Activated T-helper 1 cell treated with Interleukin-2 at 50 U/mL for 16 hours (primary cell): ENCODE measurements around the gene KRTAP3-3.
"Not testable (repeated sequence)": the region's sequence is repeated elsewhere in the genome, so short reads cannot be mapped to it uniquely, and the experiment has no call there.

ENCODE experiments used
- DNase-seq: peaks from one replicate; pipeline ENCODE4 v3.0.0-alpha.2; 2020; ENCODE audit warnings: low read depth

Gene KRTAP3-3

DNA sequence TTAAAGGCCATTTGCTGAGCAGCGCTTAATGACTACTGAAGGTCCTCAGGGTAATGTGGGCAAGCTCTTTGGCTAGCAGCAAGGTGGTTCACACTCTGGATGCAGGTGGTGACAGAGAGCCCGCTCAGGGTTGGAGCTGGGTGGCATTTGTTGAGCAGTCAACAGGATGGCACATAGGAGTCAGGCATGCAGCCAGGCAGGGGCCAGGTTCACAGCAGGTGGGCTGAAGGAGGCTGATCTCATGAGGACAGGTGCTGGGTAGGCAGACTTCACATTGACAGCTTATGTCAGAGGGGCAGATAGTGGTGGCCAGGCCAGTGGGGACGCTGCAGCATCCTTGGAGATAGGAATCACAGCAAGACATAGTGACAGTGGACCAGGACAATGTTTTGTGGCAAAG lies 10.4 kb upstream of the KRTAP3-3 start:
- no peak for DNase-seq

DNA sequence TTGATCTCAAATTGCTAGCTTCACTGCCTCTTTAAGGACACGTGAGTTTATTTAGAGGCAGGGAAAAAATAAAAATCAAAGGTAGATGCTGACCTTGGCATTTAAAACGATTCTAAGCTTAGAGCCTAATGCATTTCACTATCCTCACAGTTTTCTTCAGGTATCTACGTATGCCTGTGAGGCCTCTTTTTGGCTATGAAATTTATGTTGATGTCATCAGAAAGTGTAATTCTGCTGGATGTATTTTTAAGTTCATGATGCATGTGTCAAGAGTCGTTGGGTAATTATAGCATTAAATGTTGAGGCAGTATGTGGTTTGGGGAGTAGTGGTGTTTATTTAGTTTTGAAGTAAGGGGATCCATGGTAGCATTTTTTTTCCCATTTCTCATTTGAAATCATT lies 10.0 kb upstream of the KRTAP3-3 start:
- DNase-seq = no peak

DNA sequence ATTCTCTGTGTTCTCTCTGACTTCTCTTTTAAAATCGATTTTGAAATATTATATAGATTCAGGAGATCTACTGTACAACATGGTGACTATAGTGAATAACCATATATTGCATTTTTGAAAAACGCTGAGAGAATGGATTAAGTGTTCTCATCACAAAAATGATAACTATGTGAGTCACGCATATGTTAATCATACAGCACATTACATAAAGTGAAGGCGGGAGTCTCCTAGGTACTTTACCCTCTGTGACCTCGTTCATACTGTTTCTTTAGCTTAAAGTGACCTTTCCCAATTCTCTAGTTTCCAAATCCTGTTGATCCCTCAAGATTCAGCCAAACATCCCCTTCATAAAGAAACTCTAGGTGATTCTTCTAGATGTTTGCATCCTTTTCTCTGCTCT lies 8.8 kb upstream of the KRTAP3-3 start:
- no peak for DNase-seq

DNA sequence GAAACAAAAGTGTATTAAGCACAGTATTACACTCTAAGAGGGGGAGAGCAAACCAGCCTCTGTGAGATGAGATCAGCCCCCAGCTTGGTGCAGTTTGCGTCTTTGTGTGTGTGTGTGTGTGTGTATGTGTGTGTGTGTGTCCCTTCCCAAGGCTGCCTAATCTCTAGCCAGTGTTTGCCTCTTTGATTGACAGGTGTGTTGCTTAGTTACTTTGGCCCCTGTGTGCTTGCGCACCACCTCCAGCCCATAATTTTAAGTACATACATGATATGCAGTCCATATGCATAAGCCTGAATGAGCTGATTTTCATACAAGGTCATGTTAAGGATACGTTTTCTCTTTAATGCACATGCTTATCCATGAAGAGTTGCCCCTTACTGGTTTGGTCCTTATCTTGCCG lies 7.8 kb upstream of the KRTAP3-3 start:
- no peak for DNase-seq

DNA sequence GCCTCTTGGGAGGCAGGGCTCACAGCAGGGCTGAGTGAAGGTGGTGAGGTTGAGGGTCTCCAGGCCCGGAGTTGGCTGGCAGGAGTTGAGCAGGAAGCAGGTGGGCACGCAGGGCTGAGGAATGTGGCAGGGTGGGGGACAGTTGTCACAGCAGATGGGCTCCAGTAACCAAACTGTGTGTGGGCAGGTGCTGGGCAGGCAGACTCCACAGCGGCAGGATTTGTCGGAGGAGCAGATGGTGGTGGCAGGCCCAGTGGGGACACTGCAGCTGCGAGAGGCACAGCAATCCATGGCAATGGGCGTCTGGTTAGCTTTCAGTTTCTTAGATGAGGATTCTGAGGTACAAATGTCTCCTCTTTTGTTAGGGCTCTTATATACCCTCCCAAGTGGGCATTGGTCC lies 5.6 kb upstream of the KRTAP3-3 start, which contains the start of gene KRTAP3-2:
TSS of gene KRTAP3-2 (minus strand) at position 344 of the 400 bp plus-strand sequence. CDS start at position 291, 53 bp downstream.
- DNase-seq = not testable (repeated sequence)

DNA sequence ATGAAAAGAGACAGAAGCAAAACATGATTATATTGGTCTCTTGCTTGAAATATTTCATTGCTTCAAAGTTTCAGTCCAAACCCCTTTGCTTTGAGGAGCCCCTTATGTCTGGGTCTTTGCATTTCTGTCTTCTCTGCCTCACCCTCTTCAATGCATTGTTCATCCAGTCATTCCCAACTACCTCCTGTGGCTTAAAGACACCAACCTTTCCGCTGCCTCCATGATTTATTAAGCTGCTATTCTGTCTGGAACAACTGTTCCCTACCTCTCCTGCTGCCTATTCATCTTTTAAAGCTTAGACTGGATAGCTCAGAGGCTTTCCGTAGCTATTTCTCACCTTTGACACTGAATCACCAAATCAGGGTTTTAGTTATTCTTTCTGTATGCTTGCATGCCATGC lies 3.4 kb upstream of the KRTAP3-3 start:
- no peak for DNase-seq

DNA sequence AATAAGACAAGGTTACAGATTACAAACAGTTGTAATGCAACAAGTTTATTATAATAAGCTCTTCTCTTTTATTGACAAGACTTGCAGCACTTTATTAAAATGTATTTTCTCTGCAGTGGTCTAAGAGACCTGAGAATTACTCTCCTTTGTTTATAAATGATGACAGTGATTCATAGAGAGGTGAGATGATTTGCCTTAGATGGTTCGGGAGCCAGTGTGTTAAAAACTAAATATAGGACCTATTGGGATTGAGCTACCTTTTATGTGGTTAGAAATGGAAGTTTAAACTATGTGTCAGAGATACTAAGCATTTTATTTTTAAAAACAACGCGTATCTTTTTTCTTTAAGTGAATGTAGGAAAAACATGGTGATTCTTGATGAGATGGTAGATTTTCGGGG lies 2.9 kb upstream of the KRTAP3-3 start:
- no peak for DNase-seq

DNA sequence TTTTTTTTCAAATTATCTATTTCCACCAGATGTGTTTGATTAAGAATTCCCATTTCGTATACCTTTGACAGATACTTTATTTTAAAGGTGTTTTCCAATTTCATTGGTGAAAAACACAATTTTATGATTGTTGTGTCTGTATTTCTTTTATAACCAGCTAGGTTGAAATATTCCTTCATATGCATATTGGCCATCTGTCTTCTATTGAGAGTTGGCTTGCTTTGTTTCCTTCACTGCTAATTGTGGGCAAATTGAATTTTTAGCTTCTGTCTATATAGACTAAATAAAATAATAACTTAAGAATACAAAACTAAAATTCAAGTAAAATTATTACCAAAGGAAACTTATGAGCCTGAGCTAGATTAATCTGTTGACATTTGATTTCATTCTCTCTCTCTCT lies 1.2 kb upstream of the KRTAP3-3 start:
- no peak for DNase-seq

DNA sequence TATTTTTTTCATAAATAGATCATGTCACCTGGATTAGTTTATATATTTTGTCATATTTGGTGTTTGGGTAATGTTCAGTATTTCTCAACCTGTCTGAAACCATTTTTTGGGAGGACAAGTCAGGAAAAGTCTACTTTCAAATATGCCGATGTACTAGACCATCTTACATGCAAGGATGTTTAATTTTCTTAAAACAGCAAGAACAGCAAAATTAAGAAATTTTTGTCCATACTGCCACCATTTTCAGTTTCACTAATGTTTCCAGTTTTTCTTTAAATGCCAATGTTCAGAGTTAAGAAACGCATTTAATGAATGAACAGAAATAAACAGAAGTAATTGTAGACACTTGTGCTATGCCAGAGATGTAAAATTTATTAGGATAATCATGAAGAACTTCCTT lies 880 bp downstream of the KRTAP3-3 start:
- DNase-seq = no peak

DNA sequence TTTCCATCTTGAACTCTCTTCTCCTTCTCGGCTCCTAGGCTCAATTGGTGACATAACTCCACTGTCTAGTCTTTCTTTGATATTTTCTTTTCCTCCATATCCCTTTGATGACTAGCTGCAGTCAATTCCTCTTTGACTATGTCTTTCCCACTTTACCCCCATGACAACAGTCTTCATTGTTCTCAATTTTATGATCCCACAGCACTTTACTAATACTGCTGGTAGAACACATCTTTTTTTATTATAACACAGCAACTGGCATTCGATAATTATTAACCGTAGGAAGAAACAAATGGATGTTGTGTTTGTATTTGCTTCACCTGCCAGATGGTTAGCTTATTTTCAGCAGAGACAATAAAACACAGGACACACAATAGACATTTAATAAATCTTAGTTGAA lies 1.3 kb downstream of the KRTAP3-3 start:
- DNase-seq = no peak

DNA sequence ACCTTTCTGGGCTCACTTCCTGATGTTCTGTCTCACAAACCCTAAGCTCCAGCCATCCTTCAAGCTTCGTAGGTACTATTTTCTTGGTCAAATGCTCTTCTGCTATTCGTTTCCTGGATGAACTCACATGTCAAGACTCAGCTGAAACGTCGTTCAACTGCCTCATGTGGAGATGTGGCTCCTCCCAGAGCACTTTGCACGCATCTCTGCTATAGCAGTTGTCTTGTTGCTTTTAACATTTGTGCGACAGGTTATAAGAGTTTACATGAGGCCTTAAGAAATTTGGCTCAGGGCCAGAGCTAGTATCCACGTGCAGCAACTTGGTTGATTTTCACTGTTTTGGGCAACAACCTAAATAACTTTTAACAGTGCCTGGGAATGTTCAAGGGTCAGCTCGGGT lies 7.0 kb downstream of the KRTAP3-3 start:
- DNase-seq = no peak

DNA sequence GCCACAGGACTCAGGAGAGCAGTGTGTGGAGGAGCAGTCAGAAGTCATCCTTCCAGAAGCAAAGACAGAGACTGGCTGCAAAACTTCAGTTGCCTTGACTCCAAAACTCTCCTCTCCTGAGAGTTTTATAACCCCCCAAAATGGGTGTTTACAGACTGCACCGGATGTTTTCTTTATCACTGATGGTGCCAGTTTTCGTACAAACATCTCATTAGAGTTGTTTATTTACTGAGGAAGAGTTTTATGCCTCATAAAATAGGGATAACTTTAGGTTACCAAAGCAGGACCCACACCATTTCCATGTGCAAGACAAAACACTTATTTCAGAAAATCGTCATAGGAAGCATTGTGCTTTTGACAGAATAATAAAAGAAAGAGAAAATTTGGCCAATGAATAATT lies 9.7 kb downstream of the KRTAP3-3 start, which contains the start of gene KRT40:
TSS of gene KRT40 (minus strand) at position 101 of the 400 bp plus-strand sequence. CDS start at position 48, 53 bp downstream.
- DNase-seq = no peak

DNA sequence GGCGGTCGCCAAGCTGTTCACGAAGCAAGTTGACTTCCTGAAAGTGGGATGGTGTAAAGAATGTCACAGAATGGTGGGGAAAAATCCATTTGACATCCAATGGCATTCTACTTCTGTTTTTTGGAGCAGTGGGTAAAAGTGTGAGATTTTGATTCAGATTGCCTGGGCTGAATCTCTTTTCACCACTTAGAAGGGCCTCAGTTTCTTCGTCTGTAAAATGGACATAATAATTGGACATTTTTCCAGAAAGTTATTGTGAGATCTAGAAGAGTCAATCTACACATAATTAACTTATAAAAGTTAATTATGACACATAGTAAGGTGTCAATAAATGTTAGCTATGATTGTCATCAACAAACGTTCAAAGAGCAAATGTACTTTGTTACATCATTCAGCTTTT lies 12.8 kb downstream of the KRTAP3-3 start:
- DNase-seq = no peak

DNA sequence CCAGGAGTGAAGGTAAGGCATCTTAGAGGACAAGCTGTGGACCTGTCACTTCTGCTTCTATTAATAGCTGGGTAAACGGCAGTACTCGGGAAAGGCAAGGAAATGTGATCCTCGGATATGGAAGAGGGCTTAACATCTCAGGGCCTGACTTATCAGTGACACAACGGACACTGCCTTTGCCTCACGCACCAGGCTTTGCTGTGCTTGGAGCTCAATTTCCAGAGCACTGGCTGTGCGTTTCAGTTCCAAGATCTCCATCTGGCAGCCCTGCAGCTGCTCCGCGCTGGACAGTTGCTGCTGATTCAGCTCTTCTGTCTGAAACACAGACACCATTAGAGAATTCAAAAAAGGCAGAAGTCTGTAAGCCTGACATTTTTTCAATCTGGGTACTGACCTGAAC lies 13.4 kb downstream of the KRTAP3-3 start:
- no peak for DNase-seq

DNA sequence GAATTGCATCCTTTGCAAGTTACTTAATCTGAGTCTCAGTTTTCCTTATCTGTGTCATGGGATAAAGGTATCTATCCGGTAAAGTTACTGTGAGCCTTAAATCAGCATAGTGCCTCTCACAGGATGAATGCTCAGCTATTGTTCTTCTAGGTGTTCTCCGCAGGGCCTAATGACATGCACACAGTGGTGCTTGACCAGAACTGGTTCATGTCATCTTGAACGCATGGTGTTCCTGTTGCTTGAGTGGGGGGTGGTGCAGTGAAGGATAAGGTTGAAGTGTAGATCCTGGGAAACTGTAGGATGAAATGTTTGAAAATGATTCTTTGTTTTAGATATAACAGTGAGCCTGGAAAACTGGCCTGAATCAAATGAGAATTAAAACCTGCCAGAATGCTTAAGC lies 13.8 kb downstream of the KRTAP3-3 start:
- no peak for DNase-seq

DNA sequence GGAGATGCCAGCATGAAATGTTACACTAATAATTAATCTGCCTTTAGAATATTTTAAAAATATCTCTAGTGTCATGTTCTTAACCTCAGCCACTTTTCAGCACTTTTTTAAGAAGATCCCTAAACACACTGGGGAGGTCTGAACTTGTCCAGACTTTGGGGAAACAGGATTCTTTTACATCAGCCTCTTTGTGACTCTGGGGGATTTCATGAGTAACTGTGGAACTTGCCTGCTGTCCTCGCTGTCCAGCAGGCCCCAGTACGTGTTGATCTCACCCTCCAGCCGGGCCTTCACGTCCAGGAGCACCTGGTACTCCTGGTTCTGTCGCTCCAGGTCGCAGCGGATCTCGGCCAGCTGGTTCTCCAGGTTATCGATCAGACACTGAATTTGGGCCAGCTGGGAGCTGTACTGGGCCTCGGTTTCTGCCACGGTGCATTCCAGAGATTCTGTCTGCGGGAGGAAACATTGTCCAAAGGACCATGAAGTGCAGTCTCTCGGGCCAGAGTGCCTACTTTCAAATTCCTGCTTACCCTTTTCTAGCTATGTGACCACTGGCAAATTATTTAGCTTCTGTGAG lies 15.3 kb downstream of the KRTAP3-3 start:
- no peak for DNase-seq

DNA sequence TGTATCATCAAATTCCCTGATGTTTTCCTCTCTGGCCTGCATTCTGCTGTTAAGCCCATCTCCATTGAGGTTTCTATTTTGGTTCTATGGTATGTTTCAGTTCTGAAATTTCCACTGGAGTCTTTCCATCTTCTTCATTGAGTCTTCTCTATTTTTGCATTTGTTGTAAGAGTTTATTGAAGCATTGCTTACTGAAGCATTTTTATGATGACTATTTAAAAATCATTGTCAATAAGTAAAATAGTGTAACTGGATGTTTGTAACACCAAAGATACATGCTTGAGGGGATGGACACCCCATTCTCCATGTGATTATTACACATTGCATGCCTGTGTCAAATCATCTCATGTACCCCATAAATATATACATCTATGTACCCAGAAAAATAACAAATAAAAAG lies 18.4 kb downstream of the KRTAP3-3 start:
- DNase-seq = no peak

DNA sequence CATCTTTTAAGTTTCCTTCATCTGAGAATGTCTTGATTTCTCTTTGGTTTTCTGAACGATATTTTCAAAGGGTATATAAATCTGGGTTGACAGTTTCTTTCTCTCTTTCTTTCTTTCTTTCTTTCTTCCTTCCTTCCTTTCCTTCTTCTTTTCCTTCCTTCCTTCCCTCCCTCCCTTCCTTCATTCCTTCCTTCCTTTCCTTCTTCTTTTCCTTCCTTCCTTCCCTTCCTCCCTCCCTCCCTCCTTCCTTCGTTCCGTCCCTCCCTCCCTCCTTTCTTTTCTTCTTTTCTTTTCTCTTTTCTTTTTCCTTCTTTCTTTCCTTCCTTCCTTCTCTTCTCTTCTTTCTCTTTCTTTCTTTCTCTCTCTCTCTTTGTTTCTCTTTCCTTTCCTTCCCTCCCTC lies 19.6 kb downstream of the KRTAP3-3 start:
- DNase-seq = no peak

DNA sequence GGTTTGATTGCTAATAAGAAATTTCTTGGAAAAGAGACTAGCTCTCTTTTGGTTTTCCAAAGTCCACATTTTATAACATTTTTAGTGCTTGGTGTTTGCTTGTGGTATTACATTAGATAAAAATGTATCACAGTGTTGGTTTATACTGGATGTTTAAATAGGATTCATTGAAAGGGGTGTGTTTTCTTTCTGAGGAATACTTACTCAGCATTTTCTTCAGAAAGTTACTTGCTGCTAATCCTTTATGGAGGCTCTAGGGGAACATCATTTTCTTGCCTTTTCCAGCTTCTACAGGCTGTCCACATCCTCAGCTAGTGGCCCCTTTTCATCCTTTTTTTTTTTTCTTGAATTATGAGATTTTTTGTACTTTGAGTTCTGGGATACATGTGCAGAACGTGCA lies 26.4 kb downstream of the KRTAP3-3 start:
- DNase-seq = no peak

DNA sequence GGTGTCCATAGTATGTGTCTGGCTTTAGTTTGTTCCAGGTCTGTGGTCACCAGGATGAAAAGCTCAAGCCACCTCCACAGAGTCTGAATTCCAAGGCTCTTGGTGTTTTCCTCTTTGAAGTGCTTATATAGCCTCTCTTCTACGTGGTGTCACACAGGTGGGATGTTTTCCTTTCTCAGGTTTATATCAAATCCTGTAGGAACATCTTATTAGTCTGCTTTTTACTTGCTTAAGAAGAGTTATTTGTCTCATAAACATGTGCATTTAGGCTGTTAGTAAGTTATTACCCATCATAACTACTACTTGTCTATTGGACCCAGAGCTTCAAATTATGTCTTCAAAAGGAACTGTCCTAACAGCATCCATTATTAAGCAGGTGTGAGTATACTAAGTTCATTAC lies 27.1 kb downstream of the KRTAP3-3 start, which contains the start of gene KRT39:
TSS of gene KRT39 (minus strand) at position 101 of the 400 bp plus-strand sequence. CDS start at position 9, 92 bp downstream.
- no peak for DNase-seq

DNA sequence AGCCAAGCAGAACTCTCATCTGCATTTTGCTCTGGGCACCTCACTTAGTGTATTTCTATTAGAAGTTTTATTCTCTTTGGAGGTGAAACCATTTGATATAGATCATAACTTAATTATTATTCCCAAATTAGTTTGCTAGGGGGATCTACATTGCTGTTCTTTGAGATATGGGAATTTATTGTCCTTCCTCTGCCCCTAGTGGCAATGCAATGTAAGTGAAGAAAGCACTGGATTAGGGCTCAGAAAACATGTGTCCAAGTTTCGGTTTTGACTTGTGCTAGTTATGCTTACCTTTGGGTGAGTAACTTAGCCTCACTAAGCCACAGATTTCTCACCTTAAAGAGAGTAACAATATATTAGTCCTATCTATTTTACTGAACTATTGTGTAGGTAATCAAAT lies 30.1 kb downstream of the KRTAP3-3 start:
- DNase-seq = no peak

DNA sequence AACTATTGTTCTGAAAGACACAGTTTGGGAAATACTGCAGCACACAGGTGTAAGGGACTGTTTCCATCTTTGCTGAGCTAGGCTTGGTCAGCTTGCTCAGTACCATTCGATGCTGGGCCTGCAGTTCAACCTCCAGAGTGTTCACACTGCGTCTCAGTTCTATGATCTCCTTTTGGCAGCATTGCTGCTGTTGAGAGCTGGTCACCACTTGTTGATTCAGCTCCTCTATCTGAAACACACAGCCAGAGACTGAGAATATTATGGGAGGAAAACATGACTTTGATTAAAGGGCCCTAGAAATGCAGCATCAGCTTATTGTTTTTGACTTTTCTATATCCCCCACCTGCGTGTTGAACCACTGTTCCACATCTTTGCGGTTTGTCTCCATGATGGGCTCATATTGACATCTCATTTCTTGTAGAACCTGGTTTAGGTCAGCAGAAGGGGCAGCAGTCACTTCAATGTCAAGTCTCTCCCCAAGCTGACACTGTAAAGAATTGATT lies 31.9 kb downstream of the KRTAP3-3 start:
- DNase-seq = no peak

DNA sequence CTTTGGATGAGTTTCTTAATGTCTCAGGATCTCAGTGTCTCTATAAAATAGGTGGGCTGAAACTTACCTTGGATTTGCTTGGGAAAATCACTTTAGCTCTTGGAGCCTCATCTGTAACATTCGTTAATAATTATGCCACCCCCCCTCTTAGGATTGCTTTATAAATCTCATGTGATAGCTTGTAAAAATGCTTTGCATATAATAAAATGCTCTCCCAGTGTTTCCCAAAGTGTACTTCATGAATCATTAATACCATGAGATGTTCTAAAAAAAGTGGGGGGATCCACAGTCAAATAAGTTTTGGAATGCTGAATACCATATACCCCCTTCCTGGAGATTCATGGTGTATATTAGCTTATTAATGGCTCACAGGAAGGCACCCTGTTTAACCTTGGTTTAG lies 32.4 kb downstream of the KRTAP3-3 start:
- DNase-seq = no peak

DNA sequence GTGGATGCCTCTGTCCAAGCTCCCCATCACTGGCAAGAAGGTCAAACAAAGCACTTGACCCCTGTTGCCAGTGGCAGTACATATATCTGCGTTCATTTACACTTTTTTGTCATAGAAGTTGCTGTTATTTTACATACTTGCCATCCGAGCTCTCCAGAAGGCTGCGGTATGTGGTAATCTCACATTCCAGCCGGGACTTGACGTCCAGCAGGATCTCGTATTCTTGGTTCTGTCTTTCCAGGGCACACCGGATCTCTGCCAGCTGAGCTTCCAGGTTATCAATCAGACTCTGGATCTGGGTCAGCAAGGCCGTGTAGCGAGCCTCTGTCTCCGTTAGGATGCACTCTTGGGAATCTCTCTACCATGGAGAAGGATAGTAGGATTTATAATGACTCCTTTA lies 33.8 kb downstream of the KRTAP3-3 start:
- DNase-seq = no peak
